Measurements from ENCODE around the gene EP400.

The EP400 gene

DNA sequence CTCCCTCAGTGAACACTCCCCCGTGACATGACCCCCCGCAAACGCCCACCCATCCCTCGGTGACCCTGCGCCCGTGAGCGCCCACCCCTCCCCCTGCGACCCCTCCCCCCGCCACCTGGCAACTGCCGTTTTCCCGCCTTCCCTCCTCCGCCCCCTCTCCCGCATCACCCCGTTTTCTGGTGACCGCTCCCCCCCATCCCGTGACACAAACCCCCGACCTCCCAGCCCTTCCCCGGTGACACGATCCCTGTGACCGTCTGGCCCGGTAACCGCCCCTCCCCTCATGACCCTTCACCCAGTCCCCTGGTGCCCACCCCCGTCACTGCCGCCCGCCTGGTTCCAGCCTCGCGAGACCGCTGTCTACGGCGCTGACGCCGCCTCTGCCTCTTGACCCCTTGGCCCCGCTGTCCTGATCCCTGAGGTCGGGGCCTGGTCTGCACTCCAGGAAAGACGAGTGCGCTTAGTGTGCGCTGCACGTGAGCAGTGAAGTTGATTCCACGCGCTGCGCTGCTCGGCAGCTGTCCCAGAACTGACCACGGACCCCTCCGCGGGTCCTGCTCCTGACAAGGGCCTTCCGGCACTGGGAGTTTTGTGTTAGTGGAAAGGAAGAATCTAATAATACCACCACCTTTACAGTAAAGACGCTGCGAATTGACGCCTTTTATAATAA is 135.0 kb downstream of the EP400 start:
- no peak for DNase-seq (ENCODE audit: low read depth, low spot score)

DNA sequence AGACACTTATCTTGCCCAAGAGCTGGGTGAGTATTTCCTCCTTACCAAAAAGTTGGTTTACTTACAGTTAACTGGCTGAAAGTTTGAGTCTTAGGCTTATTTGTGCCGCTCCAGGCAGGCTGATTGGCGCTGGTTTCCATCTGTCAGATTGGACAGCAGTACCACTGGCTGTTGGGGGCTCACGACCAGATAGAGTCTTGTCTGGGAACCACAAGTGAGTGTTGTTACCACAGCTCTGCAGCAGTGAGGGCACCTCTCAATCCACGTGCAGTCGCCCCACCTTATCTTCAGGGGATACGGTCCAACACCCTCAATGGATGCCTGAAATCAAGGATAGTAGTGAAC is 135.5 kb downstream of the EP400 start:
- ChIA-PET POLR2A (no interaction called here), CTCF (no interaction called here)
- no peak for DNase-seq (ENCODE audit: low read depth, low spot score)
- TF ChIP-seq, protein P1, sequence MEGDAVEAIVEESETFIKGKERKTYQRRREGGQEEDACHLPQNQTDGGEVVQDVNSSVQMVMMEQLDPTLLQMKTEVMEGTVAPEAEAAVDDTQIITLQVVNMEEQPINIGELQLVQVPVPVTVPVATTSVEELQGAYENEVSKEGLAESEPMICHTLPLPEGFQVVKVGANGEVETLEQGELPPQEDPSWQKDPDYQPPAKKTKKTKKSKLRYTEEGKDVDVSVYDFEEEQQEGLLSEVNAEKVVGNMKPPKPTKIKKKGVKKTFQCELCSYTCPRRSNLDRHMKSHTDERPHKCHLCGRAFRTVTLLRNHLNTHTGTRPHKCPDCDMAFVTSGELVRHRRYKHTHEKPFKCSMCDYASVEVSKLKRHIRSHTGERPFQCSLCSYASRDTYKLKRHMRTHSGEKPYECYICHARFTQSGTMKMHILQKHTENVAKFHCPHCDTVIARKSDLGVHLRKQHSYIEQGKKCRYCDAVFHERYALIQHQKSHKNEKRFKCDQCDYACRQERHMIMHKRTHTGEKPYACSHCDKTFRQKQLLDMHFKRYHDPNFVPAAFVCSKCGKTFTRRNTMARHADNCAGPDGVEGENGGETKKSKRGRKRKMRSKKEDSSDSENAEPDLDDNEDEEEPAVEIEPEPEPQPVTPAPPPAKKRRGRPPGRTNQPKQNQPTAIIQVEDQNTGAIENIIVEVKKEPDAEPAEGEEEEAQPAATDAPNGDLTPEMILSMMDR (IDR thresholded peaks at IDR 0.05; ENCODE audit: insufficient read depth, low read length, missing control alignments): no peak
- peak overlapping the region; percentile 86 for H3K4me3 ChIP-seq (ENCODE audit: low read depth, low read length)

More for the DNA sequence above, 135.0 kb downstream of the EP400 start:
- ChIA-PET POLR2A (no interaction called here), CTCF (no interaction called here)
- H3K4me3 ChIP-seq (ENCODE audit: low read depth, low read length): peak overlapping the region; percentile 86
- TF ChIP-seq, protein P1 (IDR thresholded peaks at IDR 0.05; ENCODE audit: insufficient read depth, low read length, missing control alignments): no peak

GRCh38 chr12:132089407-132089910 is 139.7 kb downstream of the EP400 start:
- CTCF ChIA-PET: no interaction called here
- DNase-seq (ENCODE audit: low read depth, low spot score): no peak
- TF ChIP-seq, protein P1 (IDR thresholded peaks at IDR 0.05; ENCODE audit: insufficient read depth, low read length, missing control alignments): no peak
- POLR2A ChIA-PET: no interaction called here
- no peak overlapping the region for H3K4me3 ChIP-seq (ENCODE audit: low read depth, low read length)

DNA sequence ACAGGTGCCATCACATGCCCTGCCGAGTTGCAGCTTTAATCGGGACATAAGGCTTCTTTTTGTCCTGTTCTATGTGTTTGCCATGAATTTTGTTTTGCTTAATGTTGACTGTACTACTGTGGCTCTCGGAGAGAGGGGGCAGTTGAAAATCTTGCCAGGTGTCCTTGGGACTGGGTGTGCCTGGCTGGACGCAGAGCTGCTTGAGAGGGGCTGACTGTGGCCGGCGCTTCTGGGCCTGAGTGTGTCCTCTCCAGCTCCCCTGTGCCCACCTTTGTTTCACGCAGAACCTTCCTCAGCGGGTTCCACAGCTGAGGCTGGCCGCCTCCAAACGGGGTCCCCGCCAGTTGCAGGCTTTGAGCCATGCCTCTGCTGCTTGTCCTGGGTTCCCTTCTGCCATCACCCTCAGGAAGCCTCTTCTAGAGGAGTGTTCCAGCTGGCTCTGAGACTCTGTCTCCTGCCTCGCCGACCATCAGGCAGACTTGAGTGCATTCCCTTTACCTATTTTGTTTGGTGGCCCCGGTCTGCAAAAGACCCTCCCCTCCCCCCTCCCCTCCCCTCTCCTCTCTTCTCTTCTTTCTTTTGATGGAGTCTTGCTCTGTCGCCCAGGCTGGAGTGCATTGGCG is 144.6 kb downstream of the EP400 start:
- no peak overlapping the region for H3K4me3 ChIP-seq (ENCODE audit: low read depth, low read length)
- TF ChIP-seq, protein P1 (IDR thresholded peaks at IDR 0.05; ENCODE audit: insufficient read depth, low read length, missing control alignments): no peak
- no peak for DNase-seq (ENCODE audit: low read depth, low spot score)
- ChIA-PET POLR2A (interaction anchor here (0.6 kb wide), 1 partner anchor 16 kb away, joined by 3 read pairs; no protein-coding TSS in a partner anchor), CTCF (no interaction called here)

- POLR2A ChIA-PET: no interaction called here
- TF ChIP-seq, protein P1 (IDR thresholded peaks at IDR 0.05; ENCODE audit: insufficient read depth, low read length, missing control alignments): no peak
Observed at GRCh38 chr12:132095520-132096409, 146.0 kb downstream of the EP400 start.

GRCh38 chr12:132099739-132100138 is 150.0 kb downstream of the EP400 start:
- no peak for DNase-seq (ENCODE audit: low read depth, low spot score)
- TF ChIP-seq, protein P1 (IDR thresholded peaks at IDR 0.05; ENCODE audit: insufficient read depth, low read length, missing control alignments): no peak
- CTCF ChIA-PET: no interaction called here
- POLR2A ChIA-PET: no interaction called here
- no peak overlapping the region for H3K4me3 ChIP-seq (ENCODE audit: low read depth, low read length)

More at GRCh38 chr12:132095520-132096409, 146.0 kb downstream of the EP400 start:
- CTCF ChIA-PET: no interaction called here
- no peak for DNase-seq (ENCODE audit: low read depth, low spot score)
- H3K4me3 ChIP-seq (ENCODE audit: low read depth, low read length): no peak overlapping the region
